IMR-90 (cell line): ENCODE data around the gene TP53TG5. TPM values are rescaled to one million over a fixed set of nuclear protein-coding genes. Genes with fewer than 3 reads are reported as not detected.

Experiments
- ATAC-seq: fragments of 200-7000 bp; cut with Tn5 transposase; 2 replicates; pipeline ENCODE4 v1.9.1; 2020; ENCODE audit warnings: low read depth, mild to moderate bottlenecking, moderate library complexity
- BruUV-seq: library from RNA; stranded (reverse); fragments of 400-500 nt; replicated peaks from 2 replicates; lab custom pipeline; 2021; lab: Mats Ljungman, UMichigan
- CTCF ChIA-PET: fragments of 300-600 bp; formaldehyde crosslinking; extraction: SDS; loops from one replicate; lab custom pipeline; 2021; ENCODE audit warnings: antibody characterized with exemption; lab: Yijun Ruan, JAX
- POLR2A ChIA-PET: fragments of 300-600 bp; sonication (Branson Sonifier 250); formaldehyde crosslinking; loops from one replicate; lab custom pipeline; 2022; ENCODE audit warnings: antibody characterized with exemption; ENCODE audit not compliant: unreplicated experiment; lab: Charles Lee
- DNase-seq: peaks from one replicate; pipeline ENCODE4 v3.0.0; 2013
- H2AFZ ChIP-seq: replicated peaks from 2 replicates; pipeline ENCODE3; 2013; ENCODE audit warnings: low read length, mild to moderate bottlenecking; ENCODE audit not compliant: poor library complexity
- H2AK5ac ChIP-seq: 2 replicates; pipeline ENCODE4 v1.6.1; 2013; ENCODE audit warnings: low read depth, low read length, inconsistent platforms
- H2AK9ac ChIP-seq: replicated peaks from 2 replicates; pipeline ENCODE3; 2013; ENCODE audit warnings: mild to moderate bottlenecking, low read depth, low read length, moderate library complexity; ENCODE audit not compliant: poor library complexity
- H2BK120ac ChIP-seq: 2 replicates; pipeline ENCODE4 v1.6.1; 2013; ENCODE audit warnings: low read depth, low read length, inconsistent platforms
- H2BK15ac ChIP-seq: 3 replicates; pipeline ENCODE4 v1.6.1; 2013; ENCODE audit warnings: low read depth, low read length, inconsistent platforms
- H2BK20ac ChIP-seq: 2 replicates; pipeline ENCODE4 v1.6.1; 2013; ENCODE audit warnings: low read depth, mild to moderate bottlenecking, inconsistent platforms, low read length, moderate library complexity
- H2BK5ac ChIP-seq: 2 replicates; pipeline ENCODE4 v1.6.1; 2013; ENCODE audit warnings: mild to moderate bottlenecking, low read depth, low read length, inconsistent platforms; ENCODE audit not compliant: poor library complexity, severe bottlenecking
- H3K14ac ChIP-seq: replicated peaks from 2 replicates; pipeline ENCODE4 v1.6.1; 2013; ENCODE audit warnings: low read depth, low read length, inconsistent platforms
- H3K18ac ChIP-seq: 2 replicates; pipeline ENCODE4 v1.6.1; 2013; ENCODE audit warnings: low read depth, low read length, control low read depth
- H3K23ac ChIP-seq: 2 replicates; pipeline ENCODE4 v1.6.1; 2013; ENCODE audit warnings: low read depth, low read length, inconsistent platforms
- H3K27ac ChIP-seq: 2 replicates; pipeline ENCODE4 v1.5.1; 2013; ENCODE audit warnings: mild to moderate bottlenecking, control low read depth, low read length; ENCODE audit not compliant: insufficient read depth
- H3K27me3 ChIP-seq: 2 replicates; pipeline ENCODE4 v1.6.1; 2013; ENCODE audit warnings: low read length; ENCODE audit not compliant: control insufficient read depth, insufficient read depth
- H3K36me3 ChIP-seq: 2 replicates; pipeline ENCODE4 v1.6.1; 2013; ENCODE audit warnings: low read length, mixed read lengths; ENCODE audit not compliant: control insufficient read depth, insufficient read depth
- H3K4ac ChIP-seq: 2 replicates; pipeline ENCODE4 v1.6.1; 2013; ENCODE audit warnings: low read depth, low read length, inconsistent platforms
- H3K4me1 ChIP-seq: 2 replicates; pipeline ENCODE4 v1.6.1; 2013; ENCODE audit warnings: low read length, mixed read lengths; ENCODE audit not compliant: control insufficient read depth, insufficient read depth
- H3K4me2 ChIP-seq: 2 replicates; pipeline ENCODE4 v1.6.1; 2013; ENCODE audit warnings: low read depth, mild to moderate bottlenecking, control low read depth, low read length, moderate library complexity
- H3K4me3 ChIP-seq: 2 replicates; pipeline ENCODE4 v1.5.1; 2013; ENCODE audit warnings: low read depth, mild to moderate bottlenecking, control low read depth, low read length, moderate library complexity; ENCODE audit not compliant: insufficient read depth
- H3K56ac ChIP-seq: 2 replicates; pipeline ENCODE4 v1.6.1; 2013; ENCODE audit warnings: low read length, inconsistent platforms; ENCODE audit not compliant: insufficient read depth; ENCODE audit errors: extremely low read depth
- H3K79me1 ChIP-seq, 2 experiments: 2 replicates each; pipeline ENCODE4 v1.6.1; 2013; ENCODE audit warnings: low read length in 2 of 2, inconsistent platforms in 1 of 2, low read depth in 1 of 2
- H3K9ac ChIP-seq: 2 replicates; pipeline ENCODE4 v1.6.1; 2013; ENCODE audit warnings: low read depth, low read length, control low read depth
- H3K9me1 ChIP-seq: 2 replicates; pipeline ENCODE4 v1.6.1; 2013; ENCODE audit warnings: low read length, inconsistent platforms; ENCODE audit not compliant: insufficient read depth
- H3K9me3 ChIP-seq: 2 replicates; pipeline ENCODE4 v1.6.1; 2013; ENCODE audit warnings: low read length; ENCODE audit not compliant: control insufficient read depth, insufficient read depth
- H4K20me1 ChIP-seq: 2 replicates; pipeline ENCODE4 v1.6.1; 2013; ENCODE audit warnings: low read length, inconsistent platforms; ENCODE audit not compliant: insufficient read depth
- H4K5ac ChIP-seq: 2 replicates; pipeline ENCODE4 v1.6.1; 2013; ENCODE audit warnings: mild to moderate bottlenecking, low read depth, low read length, control low read depth
- H4K8ac ChIP-seq, 2 experiments: 2 replicates each; pipeline ENCODE4 v1.6.1; 2013; ENCODE audit warnings: low read depth in 2 of 2, low read length in 2 of 2, control low read depth in 1 of 2, inconsistent platforms in 1 of 2
- H4K91ac ChIP-seq: 2 replicates; pipeline ENCODE4 v1.6.1; 2013; ENCODE audit warnings: low read depth, low read length, inconsistent platforms; ENCODE audit not compliant: insufficient read depth
- FOS ChIP-seq: fragments of 150-350 bp; IDR thresholded peaks from 2 replicates; pipeline ENCODE4 v1.6.1; 2016; ENCODE audit warnings: low read depth, low read length
- MAFK ChIP-seq: IDR thresholded peaks from 2 replicates; pipeline ENCODE4 v1.6.1; 2012; ENCODE audit warnings: low read depth, low read length, improper control_type of control experiment
- MAZ ChIP-seq: IDR thresholded peaks from 2 replicates; pipeline ENCODE4 v1.6.1; 2012; ENCODE audit warnings: low read depth, mild to moderate bottlenecking, low read length, improper control_type of control experiment, moderate library complexity, borderline replicate concordance
- MXI1 ChIP-seq: IDR thresholded peaks from 2 replicates; pipeline ENCODE4 v1.6.1; 2012; ENCODE audit warnings: low read depth, mild to moderate bottlenecking, low read length, moderate library complexity, borderline replicate concordance
- SMC3 ChIP-seq: fragments of 150-350 bp; IDR thresholded peaks from 2 replicates; pipeline ENCODE4 v1.6.1; 2016; ENCODE audit warnings: low read depth, mild to moderate bottlenecking, antibody characterized with exemption, low read length, moderate library complexity
- WGBS, 2 experiments: methylation state at CpG; one replicate each; pipeline versions ENCODE4 v1.1.5 to v1.1.7; 2013; ENCODE audit warnings: missing lambda C conversion rate in 2 of 2; ENCODE audit not compliant: insufficient read length in 1 of 2; ENCODE audit errors: extremely low coverage in 2 of 2; 5-methylcytosine and 5-hydroxymethylcytosine counted together
- dilution Hi-C: fragments of 300-500 bp; cut with HindIII; formaldehyde crosslinking; loops from one replicate; pipeline ENCODE4 v1.14.3; 2018; ENCODE audit warnings: low sequenced_read_pairs; ENCODE audit not compliant: unreplicated experiment
- in situ Hi-C: fragments of 300-500 bp; cut with MboI; formaldehyde crosslinking; loops from 3 replicates; pipeline ENCODE4 v1.14.3; 2019; ENCODE audit warnings: low sequenced_read_pairs, inconsistent platforms, mixed read lengths
- intact Hi-C: fragments of 100-400 bp; cut with micrococcal nuclease; formaldehyde crosslinking; loops from 2 replicates; pipeline ENCODE4 v1.10.0; 2022
- polyA plus RNA-seq, 3 experiments: library from polyadenylated mRNA; depleted of rRNA; stranded (reverse); fragments of >200 nt; gene quantifications; 2 replicates each; pipeline ENCODE4 v1.2.3, GENCODE V29; 2012; ENCODE audit warnings: low replicate concordance in 1 of 3
- total RNA-seq: library from RNA; depleted of rRNA; stranded (reverse); fragments of >200 nt; gene quantifications from 2 replicates; pipeline ENCODE4 v1.2.3, GENCODE V29; 2012
- TF ChIP-seq, protein P1 (sequence below): conservative IDR thresholded peaks from 2 replicates; pipeline ENCODE4 v1.5.1; 2012; ENCODE audit warnings: mild to moderate bottlenecking, low read depth, low read length, improper control_type of control experiment

The TP53TG5 gene
- total and polyA plus RNA-seq, 2 of the 4 experiments (the other 2 are of a cell fraction) = not detected

DNA sequence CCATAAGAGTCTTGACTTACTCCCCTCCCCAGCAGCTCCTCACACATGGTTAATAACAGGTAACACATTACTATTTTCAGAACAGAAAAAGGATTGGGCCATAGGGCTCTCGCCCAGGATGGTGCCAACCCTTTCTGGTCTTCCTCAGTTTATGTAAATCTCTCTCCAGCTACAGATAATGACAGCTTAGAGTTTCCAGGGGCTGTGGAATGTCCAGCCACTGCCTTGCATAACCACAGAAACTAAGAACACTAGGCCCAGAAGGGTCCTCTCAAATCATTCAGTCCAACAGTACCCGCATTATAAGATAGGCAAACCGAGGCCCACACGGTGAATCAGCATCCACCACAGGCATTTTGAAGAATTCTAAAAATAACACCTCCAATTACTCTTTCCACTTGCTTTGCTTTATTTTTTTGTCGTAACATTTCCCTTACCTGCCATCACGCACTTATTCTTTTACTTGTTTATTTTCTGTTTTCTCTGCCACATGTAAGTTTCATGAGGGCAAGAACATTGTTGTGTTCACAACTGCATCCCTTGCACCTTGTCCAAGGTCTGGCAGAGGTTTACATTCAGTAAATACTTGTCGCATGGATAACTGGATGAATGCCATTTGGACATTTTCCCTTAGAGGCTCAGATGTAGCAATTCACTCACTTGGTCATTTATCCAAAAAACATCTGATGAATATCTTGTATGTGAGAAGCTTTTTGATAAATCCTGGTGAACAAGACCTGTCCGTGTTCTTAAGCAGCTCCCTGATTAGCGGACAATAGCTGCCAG, 23.5 kb downstream of the TP53TG5 start:
- Histone ChIP-seq H2AK5ac (0 out of 2 replicates have a peak overlapping the region, but pooled peaks have one; percentile 21), H3K23ac (peak overlapping the region; percentile 64; the same call in 1 of the 2 replicates), H3K56ac (no peak overlapping the region), H4K91ac (no peak overlapping the region), H3K4me1 (peaks cover 29% of the 10 kb centered on the region), H3K27ac (peak overlapping the region; percentile 68; the same call in 1 of the 2 replicates), H2AK9ac (no peak overlapping the region), H3K9me3 (no peaks in the 10 kb centered on the region), H3K14ac (no peak overlapping the region; the same call in 1 of the 2 replicates), H4K5ac (peak overlapping the region; percentile 25; the same call in 1 of the 2 replicates), H3K27me3 (no peaks in the 10 kb centered on the region), H4K20me1 (peaks cover 5% of the 10 kb centered on the region; the same call in 1 of the 2 replicates), H3K9me1 (peaks cover 17% of the 10 kb centered on the region), H3K4me2 (peak overlapping the region; percentile 85), H2AFZ (no peak overlapping the region), H2BK5ac (peak overlapping the region; percentile 81), H2BK120ac (peak overlapping the region; percentile 36; the same call in 1 of the 2 replicates), H2BK20ac (peak overlapping the region; percentile 10), H3K18ac (peak overlapping the region; percentile 61; the same call in 1 of the 2 replicates), H3K79me1 (peaks cover 0 to 16% of the 10 kb centered on the region in 2 experiments; a peak in 2 of 4 replicates), H3K36me3 (no peaks in the 10 kb centered on the region), H3K9ac (peak overlapping the region; percentile 20; the same call in 1 of the 2 replicates), H4K8ac (peak overlapping the region in 1 of 2 experiments; percentile 58; a peak in 2 of 4 replicates), H3K4me3 (peak overlapping the region; percentile 13; the same call in 1 of the 2 replicates), H2BK15ac (peak overlapping the region; percentile 29; the same call in 2 of the 3 replicates), H3K4ac (peak overlapping the region; percentile 38; the same call in 1 of the 2 replicates)
- ATAC-seq = no peak
- 36% methylated on average over 4 of the region's 9 CpGs; no CpG with 5 or more reads in 1 of the 2 experiments for WGBS, 2 experiments
- dilution Hi-C loops = no loop called here
- no peak for TF ChIP-seq MAFK
- no peak for TF ChIP-seq SMC3
- TF ChIP-seq MXI1 = no peak
- no peak for TF ChIP-seq MAZ
- TF ChIP-seq, protein P1, sequence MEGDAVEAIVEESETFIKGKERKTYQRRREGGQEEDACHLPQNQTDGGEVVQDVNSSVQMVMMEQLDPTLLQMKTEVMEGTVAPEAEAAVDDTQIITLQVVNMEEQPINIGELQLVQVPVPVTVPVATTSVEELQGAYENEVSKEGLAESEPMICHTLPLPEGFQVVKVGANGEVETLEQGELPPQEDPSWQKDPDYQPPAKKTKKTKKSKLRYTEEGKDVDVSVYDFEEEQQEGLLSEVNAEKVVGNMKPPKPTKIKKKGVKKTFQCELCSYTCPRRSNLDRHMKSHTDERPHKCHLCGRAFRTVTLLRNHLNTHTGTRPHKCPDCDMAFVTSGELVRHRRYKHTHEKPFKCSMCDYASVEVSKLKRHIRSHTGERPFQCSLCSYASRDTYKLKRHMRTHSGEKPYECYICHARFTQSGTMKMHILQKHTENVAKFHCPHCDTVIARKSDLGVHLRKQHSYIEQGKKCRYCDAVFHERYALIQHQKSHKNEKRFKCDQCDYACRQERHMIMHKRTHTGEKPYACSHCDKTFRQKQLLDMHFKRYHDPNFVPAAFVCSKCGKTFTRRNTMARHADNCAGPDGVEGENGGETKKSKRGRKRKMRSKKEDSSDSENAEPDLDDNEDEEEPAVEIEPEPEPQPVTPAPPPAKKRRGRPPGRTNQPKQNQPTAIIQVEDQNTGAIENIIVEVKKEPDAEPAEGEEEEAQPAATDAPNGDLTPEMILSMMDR = no peak
- TF ChIP-seq FOS = no peak
- ChIA-PET CTCF (interaction anchor here (0.8 to 1.7 kb wide), 2 partner anchors 8 to 35 kb away, joined by 4 read pairs; partner anchors contain the start of gene SYS1), POLR2A (interaction anchor here (0.6 kb wide), 1 partner anchor 9 kb away, joined by 3 read pairs; no protein-coding TSS in a partner anchor)
- peak; percentile 44 for DNase-seq
- BruUV-seq = no TSS peak
- intact Hi-C loops = no loop called here
- in situ Hi-C loops = loop anchor here (5.0 kb wide), 1 partner anchor 83 kb away; no protein-coding TSS in a partner anchor
